ENCODE measurements around the gene CAND1.

The CAND1 gene

GRCh38 chr12:67352682-67353081 is 83.5 kb downstream of the CAND1 start:
- no peak for DNase-seq (ENCODE audit: extremely low spot score)
- TF ChIP-seq CTCF (IDR thresholded peaks at IDR 0.05; ENCODE audit: control extremely low read depth, extremely low read depth, low read depth, missing control alignments), result no peak
- CTCF ChIA-PET, result interaction anchor here (7.7 kb wide), 1 partner anchor 589 kb away, joined by 92 read pairs; no protein-coding TSS in a partner anchor
- POLR2A ChIA-PET, result no interaction called here

- TF ChIP-seq CTCF (IDR thresholded peaks at IDR 0.05; ENCODE audit: control extremely low read depth, extremely low read depth, low read depth, missing control alignments), result no peak
- ChIA-PET CTCF (interaction anchor here (0.9 to 7.7 kb wide), 12 partner anchors 9 to 592 kb away, joined by 3 to 92 read pairs (median 4); no protein-coding TSS in a partner anchor), POLR2A (no interaction called here)
- DNase-seq (ENCODE audit: extremely low spot score), result no peak
Measured at GRCh38 chr12:67354322-67354721, 85.2 kb downstream of the CAND1 start.

- no peak for TF ChIP-seq CTCF (IDR thresholded peaks at IDR 0.05; ENCODE audit: control extremely low read depth, extremely low read depth, low read depth, missing control alignments)
- POLR2A ChIA-PET, result no interaction called here
- CTCF ChIA-PET, result interaction anchor here (0.9 to 7.7 kb wide), 11 partner anchors 10 to 591 kb away, joined by 3 to 92 read pairs (median 4); no protein-coding TSS in a partner anchor
- DNase-seq (ENCODE audit: extremely low spot score), result no peak
Measured at GRCh38 chr12:67354966-67355365, 85.8 kb downstream of the CAND1 start.

- peak; percentile 28 for DNase-seq (ENCODE audit: extremely low spot score)
- ChIA-PET POLR2A (interaction anchor here (0.6 to 0.7 kb wide), 2 partner anchors 292 to 590 kb away, joined by 3 to 10 read pairs; no protein-coding TSS in a partner anchor), CTCF (interaction anchor here (0.6 to 7.7 kb wide), 36 partner anchors 9 to 869 kb away, joined by 3 to 92 read pairs (median 4); partner anchors contain the start of gene CAND1)
- TF ChIP-seq CTCF (IDR thresholded peaks at IDR 0.05; ENCODE audit: control extremely low read depth, extremely low read depth, low read depth, missing control alignments), result peak; percentile 39
Measured at GRCh38 chr12:67355428-67356379, 86.5 kb downstream of the CAND1 start.

GRCh38 chr12:67356380-67356774 is 87.2 kb downstream of the CAND1 start:
- ChIA-PET CTCF (interaction anchor here (0.6 to 7.7 kb wide), 32 partner anchors 8 to 868 kb away, joined by 3 to 92 read pairs (median 4); partner anchors contain the start of gene CAND1), POLR2A (interaction anchor here (0.6 to 0.7 kb wide), 2 partner anchors 291 to 589 kb away, joined by 3 to 10 read pairs; no protein-coding TSS in a partner anchor)
- no peak for DNase-seq (ENCODE audit: extremely low spot score)
- TF ChIP-seq CTCF (IDR thresholded peaks at IDR 0.05; ENCODE audit: control extremely low read depth, extremely low read depth, low read depth, missing control alignments), result no peak

DNA sequence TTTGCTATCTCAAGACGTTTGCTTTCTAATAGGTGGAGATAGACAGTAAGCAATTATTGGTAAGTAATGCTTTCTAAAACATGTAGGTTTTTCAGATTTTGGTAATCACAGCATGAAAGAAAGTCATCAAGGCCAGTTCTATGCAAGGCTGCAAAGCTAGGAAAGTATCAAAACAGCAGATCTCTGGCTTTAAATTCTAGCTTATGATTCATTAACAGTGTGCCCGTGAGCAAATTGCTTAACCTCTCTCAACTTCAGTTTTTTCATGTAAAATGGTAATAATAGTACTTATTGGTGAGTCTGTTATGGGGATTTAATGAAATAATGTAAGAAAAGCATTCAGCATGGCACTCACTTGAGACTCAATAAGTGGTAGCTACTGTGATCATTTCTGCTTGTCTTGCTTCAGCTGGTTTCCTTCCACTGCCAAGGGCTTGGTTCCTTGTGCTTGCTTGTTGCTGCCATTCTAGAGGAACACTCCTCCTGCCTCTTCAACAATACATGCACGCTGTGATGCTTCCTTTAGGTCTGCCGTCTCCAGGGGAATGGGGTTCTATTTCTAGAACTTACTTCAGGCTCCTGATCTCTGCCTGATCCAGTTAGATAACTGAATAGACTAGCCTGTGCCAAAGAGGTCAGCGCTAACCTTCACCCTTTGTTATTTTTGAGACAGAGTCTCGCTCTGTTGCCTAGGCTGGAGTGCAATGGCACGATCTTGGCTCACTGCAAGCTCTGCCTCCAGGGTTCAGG is 88.4 kb downstream of the CAND1 start:
- no peak for TF ChIP-seq CTCF (IDR thresholded peaks at IDR 0.05; ENCODE audit: control extremely low read depth, extremely low read depth, low read depth, missing control alignments)
- POLR2A ChIA-PET, result no interaction called here
- DNase-seq (ENCODE audit: extremely low spot score), result no peak
- CTCF ChIA-PET, result interaction anchor here (0.8 to 7.7 kb wide), 13 partner anchors 11 to 589 kb away, joined by 3 to 92 read pairs (median 5); no protein-coding TSS in a partner anchor
